Adrenal gland (tissue), 12 donors: ENCODE data around the gene IDH3G. TPM values are rescaled to one million over a fixed set of nuclear protein-coding genes. Genes with fewer than 3 reads are reported as not detected.

Experiments used
- DNase-seq, 7 donors: peaks; one replicate each; pipeline ENCODE4 v3.0.0-alpha.2; 2019 to 2020
- H3K27ac ChIP-seq, 5 donors: fragments of 200-600 bp; sonication (generic) in 4 of 5; 1 replicate in 3 of 5; 2 replicates in 2 of 5; pipeline versions ENCODE4 v1.5.1 to v1.8.0; 2016 to 2020; ENCODE audit warnings: mild to moderate bottlenecking in 1 of 5
- H3K27me3 ChIP-seq: fragments of 200-600 bp; 2 replicates; pipeline ENCODE4 v1.8.0; 2021
- H3K36me3 ChIP-seq, 2 donors: fragments of 200-600 bp; replicated peaks in 1 of 2; 1 replicate in 1 of 2; 2 replicates in 1 of 2; pipeline versions ENCODE4 v1.5.1 to v1.8.0; 2018 to 2022
- H3K4me1 ChIP-seq, 2 donors: fragments of 200-600 bp; replicated peaks in 1 of 2; 1 replicate in 1 of 2; 2 replicates in 1 of 2; pipeline versions ENCODE4 v1.5.1 to v1.8.0; 2018 to 2021
- H3K4me3 ChIP-seq, 4 donors: fragments of 200-600 bp; sonication (generic) in 3 of 4; one replicate each; pipeline ENCODE4 v1.5.1; 2016 to 2018
- H3K9me3 ChIP-seq, 3 donors: fragments of 200-600 bp; sonication (generic) in 1 of 3; replicated peaks in 1 of 3; 1 replicate in 2 of 3; 2 replicates in 1 of 3; pipeline versions ENCODE4 v1.5.1 to v1.8.0; 2016 to 2021
- POLR2A ChIP-seq, 2 donors: fragments of 450-650 bp; IDR thresholded peaks; one replicate each; pipeline ENCODE4 v1.6.1; 2017; ENCODE audit warnings: antibody characterized with exemption in 2 of 2, mild to moderate bottlenecking in 2 of 2, moderate library complexity in 1 of 2
- WGBS, 4 donors: extraction: QIAGEN DNeasy Blood & Tissue Kit in 2 of 4; methylation state at CpG; one replicate each; pipeline versions ENCODE4 v1.1.5 to v1.1.7; 2013 to 2017; 5-methylcytosine and 5-hydroxymethylcytosine counted together
- intact Hi-C, 2 donors: fragments of 100-400 bp; cut with DNase I; formaldehyde crosslinking; loops; one replicate each; pipeline versions ENCODE4 v1.14.1 to v1.15.0; 2022 to 2023
- polyA plus RNA-seq, 3 donors: library from polyadenylated mRNA; stranded (reverse); fragments of 200-250 nt in 2 of 3; fragments of 350-450 nt in 1 of 3; fragmentation: Illumina TruSeq in 1 of 3; extraction: RNeasy Lipid Tissue Mini Kit (QIAGEN cat#74804) in 1 of 3; gene quantifications; one replicate each; pipeline ENCODE4 v1.2.3, GENCODE V29; 2013 to 2014
- total RNA-seq, 9 donors: library from RNA; depleted of rRNA in 4 of 9; stranded (reverse); fragments of >200 nt in 4 of 9; fragments of 120-200 nt in 1 of 9; fragmentation: NEBNext Ultra II Directional in 1 of 9; extraction: Animal tissue kit (Norgen Biotek cat#: 25700) in 1 of 9; gene quantifications; one replicate each; pipeline versions ENCODE4 v1.1.0 to v1.2.4, GENCODE V29; 2013 to 2023
- TF ChIP-seq, protein P1 (sequence below), 6 experiments: fragments of 450-650 bp in 4 of 6; fragments of 200-600 bp in 2 of 6; sonication (generic) in 1 of 6; IDR thresholded peaks; 1 replicate in 5 of 6; 2 replicates in 1 of 6; pipeline versions ENCODE4 v1.5.1 to v1.8.0; 2016 to 2021; ENCODE audit warnings: antibody characterized with exemption in 6 of 6, mild to moderate bottlenecking in 2 of 6, moderate library complexity in 1 of 6
- donor health status: healthy with polysubstance abuse.
- donor health status: Bipolar disorder and iron deficiency.
- donor health status: DM: yes; HTN: yes; CAD: no.
- donor health status: DM: no; HTN: no; CAD: no.
- donor health status: DM: no; HTN: no; CAD: no.
- donor health status: DM: yes; HTN: yes; CAD: no.

IDH3G gene
- total and polyA plus RNA-seq, 12 donors = 68.4 to 144 (median 85.2) TPM

- intact Hi-C loops = no loop called here
- no peaks in the 10 kb centered on the region for H3K9me3 ChIP-seq
- peaks cover 3% of the 10 kb centered on the region for H3K27me3 ChIP-seq
- no peak for DNase-seq
- no peaks in the 10 kb centered on the region for H3K4me1 ChIP-seq
- no peak overlapping the region for H3K4me3 ChIP-seq
- WGBS, 4 donors = 84 to 94% (median 91%) methylated on average over 5 of the region's 5 CpGs
- no peak overlapping the region for H3K27ac ChIP-seq
- no peaks in the 10 kb centered on the region for H3K36me3 ChIP-seq
- no peak for TF ChIP-seq POLR2A (IDR thresholded peaks at IDR 0.05)
- TF ChIP-seq, protein P1, sequence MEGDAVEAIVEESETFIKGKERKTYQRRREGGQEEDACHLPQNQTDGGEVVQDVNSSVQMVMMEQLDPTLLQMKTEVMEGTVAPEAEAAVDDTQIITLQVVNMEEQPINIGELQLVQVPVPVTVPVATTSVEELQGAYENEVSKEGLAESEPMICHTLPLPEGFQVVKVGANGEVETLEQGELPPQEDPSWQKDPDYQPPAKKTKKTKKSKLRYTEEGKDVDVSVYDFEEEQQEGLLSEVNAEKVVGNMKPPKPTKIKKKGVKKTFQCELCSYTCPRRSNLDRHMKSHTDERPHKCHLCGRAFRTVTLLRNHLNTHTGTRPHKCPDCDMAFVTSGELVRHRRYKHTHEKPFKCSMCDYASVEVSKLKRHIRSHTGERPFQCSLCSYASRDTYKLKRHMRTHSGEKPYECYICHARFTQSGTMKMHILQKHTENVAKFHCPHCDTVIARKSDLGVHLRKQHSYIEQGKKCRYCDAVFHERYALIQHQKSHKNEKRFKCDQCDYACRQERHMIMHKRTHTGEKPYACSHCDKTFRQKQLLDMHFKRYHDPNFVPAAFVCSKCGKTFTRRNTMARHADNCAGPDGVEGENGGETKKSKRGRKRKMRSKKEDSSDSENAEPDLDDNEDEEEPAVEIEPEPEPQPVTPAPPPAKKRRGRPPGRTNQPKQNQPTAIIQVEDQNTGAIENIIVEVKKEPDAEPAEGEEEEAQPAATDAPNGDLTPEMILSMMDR (IDR thresholded peaks at IDR 0.05) = no peak
These were observed 19.0 kb upstream of the IDH3G start for GRCh38 chrX:153813161-153813560.

- no peak for TF ChIP-seq POLR2A (IDR thresholded peaks at IDR 0.05)
- TF ChIP-seq, protein P1 (IDR thresholded peaks at IDR 0.05) = no peak
These were observed 18.0 kb upstream of the IDH3G start for GRCh38 chrX:153812220-153812619.

DNA sequence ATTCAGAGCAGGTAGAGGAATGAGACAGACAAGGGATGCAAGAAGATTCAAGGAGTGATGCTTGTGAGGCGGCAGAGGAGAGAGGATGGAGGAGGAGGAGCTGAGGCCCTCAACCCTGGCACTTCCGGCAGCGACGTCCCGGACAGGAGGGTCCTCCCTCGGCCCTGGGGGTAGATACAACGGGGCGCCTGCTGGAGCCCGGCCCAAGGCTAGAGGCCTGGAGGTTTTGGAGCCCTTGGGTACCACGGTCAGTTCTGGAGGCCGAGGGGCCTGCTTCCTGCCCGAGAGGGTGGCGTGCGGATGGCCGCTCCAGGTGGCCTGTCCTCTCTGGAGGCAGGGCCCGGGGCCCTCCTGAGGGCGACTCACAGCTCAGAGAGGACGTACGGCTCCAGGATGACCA is 13.8 kb upstream of the IDH3G start:
- Histone ChIP-seq H3K27me3 (no peaks in the 10 kb centered on the region), H3K4me1 (no peaks in the 10 kb centered on the region), H3K4me3 (no peak overlapping the region), H3K9me3 (no peaks in the 10 kb centered on the region), H3K36me3 (no peaks in the 10 kb centered on the region), H3K27ac (no peak overlapping the region)
- intact Hi-C loops = no loop called here
- 89 to 97% (median 92%) methylated on average over 6 to 19 of the region's 19 CpGs for WGBS, 4 donors
- DNase-seq = no peak
- no peak for TF ChIP-seq POLR2A (IDR thresholded peaks at IDR 0.05)
- TF ChIP-seq, protein P1 (IDR thresholded peaks at IDR 0.05) = no peak

More at GRCh38 chrX:153812220-153812619, 18.0 kb upstream of the IDH3G start:
- H3K27ac ChIP-seq = no peak overlapping the region
- no peaks in the 10 kb centered on the region for H3K4me1 ChIP-seq
- 51 to 100% (median 68%) methylated on average over 1 to 14 of the region's 14 CpGs for WGBS, 4 donors
- H3K4me3 ChIP-seq = no peak overlapping the region
- no peak for DNase-seq
- H3K36me3 ChIP-seq = no peaks in the 10 kb centered on the region
- intact Hi-C loops = no loop called here
- no peaks in the 10 kb centered on the region for H3K9me3 ChIP-seq
- H3K27me3 ChIP-seq = peaks cover 3% of the 10 kb centered on the region

DNA sequence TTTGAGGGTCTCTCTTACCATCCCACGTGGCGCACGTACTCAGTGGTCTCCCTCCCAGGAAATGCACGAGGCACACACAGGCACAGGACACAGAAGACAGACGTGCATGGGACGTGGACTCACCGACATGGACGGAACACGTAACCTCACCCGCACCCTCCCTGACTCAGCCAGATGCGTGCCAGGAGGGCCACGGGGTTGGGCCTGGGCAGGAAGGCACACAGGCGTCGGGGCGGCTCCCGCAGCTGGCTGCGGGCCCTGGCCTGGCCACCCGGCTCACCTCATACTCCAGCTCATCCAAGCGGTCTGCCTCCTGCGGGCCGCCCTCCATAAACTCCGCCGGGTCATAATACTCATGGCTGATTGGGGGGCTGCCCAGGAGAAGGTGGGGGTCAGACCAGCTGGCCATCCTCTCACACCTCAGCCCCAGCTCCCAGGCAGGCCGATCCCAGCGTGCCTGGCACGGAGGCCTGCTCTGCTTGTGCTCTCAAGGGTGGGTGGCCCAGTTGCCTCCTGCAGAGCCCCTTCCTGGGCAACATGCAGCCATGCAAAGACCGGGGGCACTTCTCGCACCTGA is 12.9 kb upstream of the IDH3G start:
- Histone ChIP-seq H3K36me3 (no peaks in the 10 kb centered on the region), H3K9me3 (no peaks in the 10 kb centered on the region), H3K4me1 (no peaks in the 10 kb centered on the region), H3K27ac (no peak overlapping the region), H3K27me3 (no peaks in the 10 kb centered on the region), H3K4me3 (no peak overlapping the region)
- no peak for DNase-seq
- no peak for TF ChIP-seq POLR2A (IDR thresholded peaks at IDR 0.05)
- TF ChIP-seq, protein P1 (IDR thresholded peaks at IDR 0.05) = no peak
- intact Hi-C loops = no loop called here
- WGBS, 4 donors = 92 to 95% (median 93%) methylated on average over 8 to 28 of the region's 28 CpGs
